Activated naive CD4-positive, alpha-beta T cell treated with anti-CD3 and anti-CD28 coated beads, Interleukin-2, amount 10 ng/mL, durations not matched to agents 5 hours and 36 hours (primary cell): Measurements from ENCODE around the gene EPC2. TPM values are rescaled to one million over a fixed set of nuclear protein-coding genes. Genes with fewer than 3 reads are reported as not detected.

Source experiments
- total RNA-seq, 2 experiments: library from RNA; stranded (reverse); gene quantifications; one replicate each; pipeline ENCODE4 v1.2.3, GENCODE V29; 2021

The EPC2 gene
- total RNA-seq: 10 to 100 TPM; 35.4 to 36.6 TPM

GRCh38 chr2:148643998-148644882, at the start of gene EPC2:
Gene EPC2 (plus strand): TSS chr2:148644751. CDS start chr2:148645018, 267 bp downstream.

Other genes starting within 250 kb of the EPC2 start
- gene KIF5C, start 230.5 kb downstream of the EPC2 start, total RNA-seq: 1 to 10 TPM; 2.9 to 4.8 TPM